NCI-H1930 (cell line): ENCODE measurements around the gene FDXACB1.

Experiments used
- DNase-seq, 2 experiments: peaks; one replicate each; lab custom pipeline; 2025; lab: John Stamatoyannopoulos, UW

FDXACB1 gene

GRCh38 chr11:111843661-111844060 is 35.3 kb downstream of the FDXACB1 start:
- DNase-seq = no peak

GRCh38 chr11:111841370-111842053 is 37.5 kb downstream of the FDXACB1 start:
- DNase-seq = peak; percentile 29 to 66

GRCh38 chr11:111840143-111840542 is 38.8 kb downstream of the FDXACB1 start:
- DNase-seq = no peak

GRCh38 chr11:111838054-111838453 is 40.9 kb downstream of the FDXACB1 start:
- no peak for DNase-seq

GRCh38 chr11:111837366-111837891 is 41.5 kb downstream of the FDXACB1 start:
- DNase-seq = no peak

- DNase-seq = no peak
Observed at GRCh38 chr11:111836721-111837120, 42.2 kb downstream of the FDXACB1 start.

- DNase-seq = no peak
Observed at GRCh38 chr11:111836162-111836561, 42.8 kb downstream of the FDXACB1 start.

GRCh38 chr11:111835665-111836064 is 43.3 kb downstream of the FDXACB1 start:
- no peak for DNase-seq

- DNase-seq = no peak
Observed at GRCh38 chr11:111834432-111835163, 44.4 kb downstream of the FDXACB1 start.

GRCh38 chr11:111833524-111833923 is 45.4 kb downstream of the FDXACB1 start:
- no peak for DNase-seq

- no peak for DNase-seq
Observed at GRCh38 chr11:111829185-111829968, 49.6 kb downstream of the FDXACB1 start.

GRCh38 chr11:111826322-111826950 is 52.5 kb downstream of the FDXACB1 start:
- no peak for DNase-seq
